Osteoblast (primary cell): ENCODE results near the gene CDH11. TPM values are rescaled to one million over a fixed set of nuclear protein-coding genes. Genes with fewer than 3 reads are reported as not detected.
A peak's percentile ranks its signal among the peaks of the same experiment; 100 is the strongest.

Source experiments
- DNase-seq: peaks from one replicate; pipeline ENCODE4 v3.0.0; 2011; ENCODE audit warnings: low spot score, mixed read lengths; ENCODE audit not compliant: insufficient read length; ENCODE audit errors: missing footprints
- H2AFZ ChIP-seq: 2 replicates; pipeline ENCODE4 v1.6.0; 2011; ENCODE audit warnings: mild to moderate bottlenecking, low read length
- H3K27ac ChIP-seq: 2 replicates; pipeline ENCODE4 v1.5.1; 2011; ENCODE audit warnings: mild to moderate bottlenecking, low read depth, low read length, moderate library complexity
- H3K27me3 ChIP-seq: 2 replicates; pipeline ENCODE4 v1.6.0; 2012; ENCODE audit warnings: mild to moderate bottlenecking, control low read depth, inconsistent platforms, low read length, moderate library complexity; ENCODE audit not compliant: insufficient read depth
- H3K36me3 ChIP-seq: 2 replicates; pipeline ENCODE4 v1.5.1; 2011; ENCODE audit warnings: mild to moderate bottlenecking, low read length, control low read depth, moderate library complexity; ENCODE audit not compliant: insufficient read depth
- H3K4me1 ChIP-seq: 2 replicates; pipeline ENCODE4 v1.5.1; 2011; ENCODE audit warnings: mild to moderate bottlenecking, low read length, control low read depth, moderate library complexity; ENCODE audit not compliant: insufficient read depth
- H3K4me2 ChIP-seq: 2 replicates; pipeline ENCODE4 v1.6.0; 2011; ENCODE audit warnings: mild to moderate bottlenecking, low read length; ENCODE audit not compliant: insufficient read depth
- H3K4me3 ChIP-seq: fragments of 200-600 bp; sonication (generic); 3 replicates; pipeline ENCODE4 v1.5.1; 2012; ENCODE audit warnings: mild to moderate bottlenecking, low read length, inconsistent platforms; ENCODE audit not compliant: insufficient read depth
- H3K79me2 ChIP-seq: 2 replicates; pipeline ENCODE4 v1.6.0; 2012; ENCODE audit warnings: mild to moderate bottlenecking, low read length, control low read depth, inconsistent platforms; ENCODE audit not compliant: insufficient read depth
- H3K9me3 ChIP-seq: 2 replicates; pipeline ENCODE4 v1.5.1; 2011; ENCODE audit warnings: low read depth, low read length, control low read depth
- H4K20me1 ChIP-seq: 2 replicates; pipeline ENCODE4 v1.6.0; 2012; ENCODE audit warnings: mild to moderate bottlenecking, low read length, control low read depth; ENCODE audit not compliant: insufficient read depth
- total RNA-seq: library from RNA; depleted of rRNA; stranded (reverse); fragments of >200 nt; gene quantifications from 2 replicates; pipeline ENCODE4 v1.2.3, GENCODE V29; 2012
- TF ChIP-seq, protein P1 (sequence below): IDR thresholded peaks from 2 replicates; pipeline ENCODE4 v1.5.1; 2011; ENCODE audit warnings: mild to moderate bottlenecking, low read depth, low read length, moderate library complexity; ENCODE audit errors: extremely low read depth

CDH11 gene
- total RNA-seq, 1 donor = 1,116 TPM

DNA sequence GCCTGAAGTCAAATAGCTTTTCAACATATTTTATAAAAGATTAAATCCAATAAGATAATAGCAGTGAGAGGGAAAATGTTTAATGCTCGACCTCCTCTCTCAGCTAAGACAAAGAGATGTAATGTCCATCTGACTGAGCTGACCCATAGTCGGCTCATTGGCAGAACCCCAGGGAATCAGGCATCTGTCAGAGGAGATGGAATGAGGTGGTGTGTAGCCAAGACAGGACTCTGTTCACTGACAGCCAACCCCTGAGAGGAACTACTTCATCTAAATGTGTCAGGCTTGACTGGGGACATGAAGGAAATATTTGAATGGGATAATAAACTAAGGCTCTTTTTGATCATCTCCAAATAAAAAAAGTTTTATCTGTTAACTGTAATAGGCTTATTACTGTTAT, 188.0 kb downstream of the CDH11 start:
- Histone ChIP-seq H3K27me3 (no peaks in the 10 kb centered on the region), H3K9me3 (no peaks in the 10 kb centered on the region), H3K4me2 (no peak overlapping the region), H3K4me3 (no peak overlapping the region), H3K4me1 (no peaks in the 10 kb centered on the region), H3K79me2 (no peaks in the 10 kb centered on the region), H3K27ac (no peak overlapping the region), H3K36me3 (no peaks in the 10 kb centered on the region), H4K20me1 (no peaks in the 10 kb centered on the region), H2AFZ (peak overlapping the region; percentile 40)
- TF ChIP-seq, protein P1, sequence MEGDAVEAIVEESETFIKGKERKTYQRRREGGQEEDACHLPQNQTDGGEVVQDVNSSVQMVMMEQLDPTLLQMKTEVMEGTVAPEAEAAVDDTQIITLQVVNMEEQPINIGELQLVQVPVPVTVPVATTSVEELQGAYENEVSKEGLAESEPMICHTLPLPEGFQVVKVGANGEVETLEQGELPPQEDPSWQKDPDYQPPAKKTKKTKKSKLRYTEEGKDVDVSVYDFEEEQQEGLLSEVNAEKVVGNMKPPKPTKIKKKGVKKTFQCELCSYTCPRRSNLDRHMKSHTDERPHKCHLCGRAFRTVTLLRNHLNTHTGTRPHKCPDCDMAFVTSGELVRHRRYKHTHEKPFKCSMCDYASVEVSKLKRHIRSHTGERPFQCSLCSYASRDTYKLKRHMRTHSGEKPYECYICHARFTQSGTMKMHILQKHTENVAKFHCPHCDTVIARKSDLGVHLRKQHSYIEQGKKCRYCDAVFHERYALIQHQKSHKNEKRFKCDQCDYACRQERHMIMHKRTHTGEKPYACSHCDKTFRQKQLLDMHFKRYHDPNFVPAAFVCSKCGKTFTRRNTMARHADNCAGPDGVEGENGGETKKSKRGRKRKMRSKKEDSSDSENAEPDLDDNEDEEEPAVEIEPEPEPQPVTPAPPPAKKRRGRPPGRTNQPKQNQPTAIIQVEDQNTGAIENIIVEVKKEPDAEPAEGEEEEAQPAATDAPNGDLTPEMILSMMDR = no peak
- DNase-seq = no peak

DNA sequence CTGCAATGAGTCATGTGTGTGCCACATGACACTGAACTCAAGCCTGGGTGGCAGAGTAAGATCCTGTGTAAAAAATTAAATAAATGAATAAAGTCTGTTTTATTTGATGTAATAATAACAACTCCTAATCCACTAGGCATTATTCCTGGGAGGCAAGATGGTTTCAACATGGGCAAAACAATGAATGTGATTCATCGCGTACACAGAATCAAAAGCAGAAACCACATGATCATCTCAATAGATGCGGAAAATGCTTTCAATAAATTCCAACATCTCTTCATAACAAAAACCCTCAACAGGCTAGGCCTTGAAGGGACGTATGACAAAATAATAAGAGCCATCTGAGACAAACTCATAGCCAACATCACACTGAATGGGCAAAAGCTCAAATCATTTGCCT, 195.4 kb downstream of the CDH11 start:
- TF ChIP-seq, protein P1 = no peak
- no peak for DNase-seq
- no peaks in the 10 kb centered on the region for H3K36me3 ChIP-seq

DNA sequence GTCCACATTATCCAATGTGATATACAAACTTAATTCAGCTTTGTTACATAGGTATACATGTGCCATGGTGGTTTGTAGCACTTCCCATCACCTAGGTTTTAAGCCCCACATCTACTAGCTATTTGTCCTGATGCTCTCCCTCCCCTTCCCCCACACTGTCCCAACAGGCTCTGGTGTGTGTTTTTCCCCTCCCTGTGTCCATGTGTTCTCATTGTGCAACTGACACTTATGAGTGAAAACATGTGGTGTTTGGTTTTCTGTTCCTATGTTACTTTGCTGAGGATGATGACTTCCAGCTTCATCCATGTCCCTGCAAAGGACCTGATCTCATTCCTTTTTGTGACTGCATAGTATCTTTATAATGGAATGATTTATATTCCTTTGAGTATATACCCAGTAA, 196.7 kb downstream of the CDH11 start:
- Histone ChIP-seq H4K20me1 (no peaks in the 10 kb centered on the region), H3K4me3 (no peak overlapping the region), H3K4me1 (no peaks in the 10 kb centered on the region), H3K27me3 (no peaks in the 10 kb centered on the region), H3K4me2 (no peak overlapping the region), H3K36me3 (no peaks in the 10 kb centered on the region), H3K9me3 (no peaks in the 10 kb centered on the region), H2AFZ (no peak overlapping the region), H3K79me2 (no peaks in the 10 kb centered on the region), H3K27ac (no peak overlapping the region)
- no peak for DNase-seq
- TF ChIP-seq, protein P1 = no peak

More for the DNA sequence above, 195.4 kb downstream of the CDH11 start:
- Histone ChIP-seq H3K79me2 (no peaks in the 10 kb centered on the region), H3K27ac (no peak overlapping the region), H3K4me3 (no peak overlapping the region), H3K27me3 (no peaks in the 10 kb centered on the region), H3K4me2 (no peak overlapping the region), H2AFZ (no peak overlapping the region), H3K9me3 (no peaks in the 10 kb centered on the region), H3K4me1 (no peaks in the 10 kb centered on the region), H4K20me1 (no peaks in the 10 kb centered on the region)

DNA sequence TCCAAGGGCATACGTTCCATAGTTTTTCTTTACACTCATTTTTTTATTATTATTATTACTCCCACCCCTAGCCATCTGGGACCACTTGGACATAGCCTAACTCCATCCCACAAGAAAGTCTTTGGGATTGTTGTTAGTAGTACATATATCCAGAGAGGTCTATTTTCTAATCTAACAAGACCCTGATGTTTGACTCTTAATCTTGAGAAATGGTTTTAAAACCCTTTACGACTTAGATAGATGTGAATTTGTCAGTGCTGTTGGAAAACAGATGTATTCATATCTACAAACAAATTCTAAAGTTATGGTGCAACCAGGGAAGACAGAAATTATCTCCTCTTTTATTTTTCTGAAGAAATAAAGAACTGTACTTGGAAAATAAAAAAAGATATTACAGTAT, 197.8 kb downstream of the CDH11 start:
- no peak for DNase-seq
- Histone ChIP-seq H3K36me3 (no peaks in the 10 kb centered on the region), H3K4me1 (no peaks in the 10 kb centered on the region), H3K27ac (no peak overlapping the region), H3K9me3 (no peaks in the 10 kb centered on the region), H4K20me1 (no peaks in the 10 kb centered on the region), H3K4me3 (no peak overlapping the region), H3K4me2 (no peak overlapping the region), H2AFZ (no peak overlapping the region), H3K79me2 (no peaks in the 10 kb centered on the region), H3K27me3 (no peaks in the 10 kb centered on the region)
- TF ChIP-seq, protein P1 = no peak
